H54 (cell line): ENCODE measurements around the gene ATG7.
"Not testable (repeated sequence)": the region's sequence is repeated elsewhere in the genome, so short reads cannot be mapped to it uniquely, and the experiment has no call there.

ENCODE experiments used
- DNase-seq: peaks from one replicate; pipeline ENCODE4 v3.0.0; 2011; ENCODE audit warnings: low spot score, mixed read lengths; ENCODE audit not compliant: insufficient read length
- FAIRE-seq: peaks from 3 replicates; lab custom pipeline; 2011; peaks lifted over from hg19 to GRCh38; lab: Jason Lieb, UNC
- POLR2A ChIP-seq: IDR thresholded peaks from 2 replicates; pipeline ENCODE4 v1.6.1; 2011; ENCODE audit warnings: low read depth, mild to moderate bottlenecking, low read length

The ATG7 gene

DNA sequence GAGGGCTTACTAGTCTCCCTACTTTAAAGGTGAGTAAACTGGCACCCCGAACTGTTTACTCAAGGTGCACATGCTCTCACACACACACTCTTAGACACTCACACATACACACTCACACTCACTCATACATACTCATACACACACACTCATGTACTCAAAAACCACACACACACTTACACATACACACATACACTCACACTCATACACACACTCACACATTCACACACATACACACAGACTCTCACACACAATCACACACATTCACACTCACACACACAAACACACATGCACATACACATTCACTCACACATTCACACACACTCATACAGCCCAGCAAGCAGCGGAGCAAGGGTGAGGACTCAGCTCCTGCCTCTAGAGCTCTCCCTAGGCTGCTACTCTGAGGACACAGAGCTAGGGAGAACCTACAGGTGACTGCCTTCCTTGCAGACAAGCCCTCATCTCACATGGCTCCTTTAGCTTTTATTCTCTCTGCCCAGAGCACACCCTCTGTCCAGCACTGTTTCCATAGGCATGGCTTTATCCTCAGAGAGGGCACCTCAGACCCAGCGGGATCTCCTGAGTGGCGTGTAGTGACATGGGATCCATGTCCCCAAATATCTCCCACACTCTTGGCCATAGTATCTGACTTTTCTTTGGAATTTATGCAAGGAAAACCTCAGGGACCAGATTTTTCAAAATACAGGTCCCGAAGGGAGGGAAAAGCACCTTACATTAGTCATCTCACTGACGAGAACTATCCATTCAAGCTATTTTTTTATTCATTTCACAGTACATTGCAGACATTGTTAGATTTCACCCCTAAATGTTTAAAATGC, 26.2 kb upstream of the ATG7 start:
- FAIRE-seq: no peak
- TF ChIP-seq POLR2A: no peak
- peak; percentile 30 for DNase-seq

DNA sequence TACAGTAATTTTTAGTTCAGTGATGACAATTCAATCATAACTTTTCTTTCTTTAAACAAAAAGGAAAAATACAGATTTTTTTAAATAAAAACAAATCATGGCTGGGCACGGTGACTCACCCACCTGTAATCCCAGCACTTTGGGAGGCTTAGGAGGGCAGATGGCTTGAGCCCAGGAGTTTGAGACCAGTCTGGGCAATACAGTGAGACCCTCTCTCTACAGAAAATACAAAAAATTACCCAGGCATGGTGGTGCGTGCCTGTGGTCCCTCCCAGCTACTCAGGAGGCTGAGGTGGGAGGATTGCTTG, 25.6 kb upstream of the ATG7 start:
- FAIRE-seq (no peak), DNase-seq (no peak)
- TF ChIP-seq POLR2A: no peak

DNA sequence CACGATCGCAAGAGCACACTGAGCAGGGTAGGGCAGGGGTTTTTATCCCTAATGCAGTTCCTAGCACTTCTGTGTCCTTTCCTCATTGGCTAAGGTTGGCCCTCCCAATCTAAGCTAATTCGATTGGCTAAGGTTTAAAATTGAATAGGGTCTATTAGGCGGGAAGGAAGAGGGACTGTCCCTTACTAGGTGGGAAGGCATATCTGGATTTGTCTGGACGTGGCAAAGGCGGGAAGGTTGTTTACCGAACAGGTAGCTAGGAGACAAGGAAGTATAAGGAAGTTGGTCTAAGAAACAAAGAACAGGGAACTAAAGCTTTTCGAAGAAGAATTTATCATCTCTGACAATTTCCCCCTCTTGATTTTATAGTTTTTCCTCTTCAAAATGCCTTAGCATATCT, 24.8 kb upstream of the ATG7 start:
- FAIRE-seq: no peak
- no peak for DNase-seq
- no peak for TF ChIP-seq POLR2A

DNA sequence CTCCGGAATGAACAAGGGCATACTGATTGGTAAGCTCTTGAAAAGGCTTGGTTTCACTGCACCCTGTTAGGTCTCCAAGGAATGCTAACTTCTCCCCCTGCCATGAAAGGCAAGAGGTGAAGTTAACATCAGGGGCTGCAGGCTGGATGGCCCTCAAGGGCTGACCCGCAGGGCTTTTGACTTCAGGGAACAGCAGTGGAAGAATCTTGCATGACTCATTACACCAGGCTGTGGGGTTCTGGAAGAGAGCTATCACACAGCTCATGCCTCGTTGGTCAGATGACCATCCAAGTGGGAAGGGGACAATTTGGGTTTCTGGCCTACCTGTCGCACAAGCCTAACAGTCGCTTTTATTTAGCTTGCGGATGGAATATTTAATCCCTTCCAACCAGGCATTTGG, 23.6 kb upstream of the ATG7 start:
- DNase-seq: no peak
- no peak for FAIRE-seq
- no peak for TF ChIP-seq POLR2A

DNA sequence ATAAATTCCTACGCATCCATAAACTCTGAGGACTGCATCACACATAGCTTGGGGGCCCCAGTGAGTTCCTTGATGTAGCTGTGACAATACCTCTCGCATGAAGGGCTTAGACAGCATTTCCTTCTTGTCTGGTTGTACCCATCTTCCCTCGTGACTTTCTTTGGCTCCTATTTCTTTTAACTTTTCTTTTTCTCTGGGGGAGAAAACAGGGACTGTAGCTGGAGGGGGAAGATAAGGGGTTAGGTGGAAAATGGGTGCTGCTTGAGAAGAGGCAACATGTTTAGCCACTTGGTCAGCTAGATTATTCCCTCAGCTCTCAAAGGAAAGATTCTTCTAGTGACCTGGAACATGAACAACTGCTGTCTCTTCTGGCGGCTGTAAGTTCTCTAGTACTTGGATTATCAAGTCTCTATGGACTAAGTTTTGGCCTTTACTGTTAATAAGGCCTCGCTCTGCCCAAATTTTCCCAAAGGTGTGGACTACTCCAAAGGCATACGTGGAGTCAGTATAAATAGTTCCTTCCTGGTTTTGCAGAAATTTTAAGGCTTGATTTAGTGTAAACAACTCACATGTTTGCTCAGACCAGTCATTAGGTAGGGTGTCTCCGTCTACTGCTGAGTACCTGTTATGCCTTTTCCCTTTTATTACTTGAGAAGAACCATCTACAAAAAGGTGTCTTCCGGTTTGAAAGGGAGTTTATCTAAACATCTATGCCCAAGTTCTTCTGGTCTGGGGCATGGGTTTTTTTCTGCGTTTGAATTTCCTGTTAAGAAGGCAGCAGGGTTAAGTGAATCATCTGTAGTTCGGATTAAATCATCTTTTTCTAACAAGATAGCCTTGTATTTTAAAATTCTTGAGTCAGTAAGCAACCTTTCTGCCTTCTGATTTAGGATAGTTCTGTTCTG, 21.0 kb upstream of the ATG7 start:
- FAIRE-seq (no peak), DNase-seq (no peak)
- TF ChIP-seq POLR2A: no peak

DNA sequence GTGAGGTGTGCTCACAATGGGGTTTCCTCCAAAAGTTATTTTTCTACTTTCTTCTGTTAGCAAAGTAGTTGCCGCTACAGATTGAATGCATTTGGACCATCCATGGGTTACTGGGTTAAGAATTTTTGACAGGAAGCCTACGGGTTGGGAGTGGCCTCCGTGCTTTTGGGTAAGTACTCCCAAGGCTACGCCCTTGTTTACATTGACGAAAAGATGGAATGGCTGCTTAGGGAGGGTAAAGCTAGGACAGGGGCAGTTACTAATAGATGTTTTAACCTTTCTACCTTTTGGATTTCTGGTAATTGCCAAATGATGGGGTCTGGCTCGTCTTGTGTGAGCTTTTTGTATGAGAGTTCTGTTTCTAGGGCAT, 20.4 kb upstream of the ATG7 start:
- no peak for TF ChIP-seq POLR2A
- DNase-seq (no peak), FAIRE-seq (no peak)

DNA sequence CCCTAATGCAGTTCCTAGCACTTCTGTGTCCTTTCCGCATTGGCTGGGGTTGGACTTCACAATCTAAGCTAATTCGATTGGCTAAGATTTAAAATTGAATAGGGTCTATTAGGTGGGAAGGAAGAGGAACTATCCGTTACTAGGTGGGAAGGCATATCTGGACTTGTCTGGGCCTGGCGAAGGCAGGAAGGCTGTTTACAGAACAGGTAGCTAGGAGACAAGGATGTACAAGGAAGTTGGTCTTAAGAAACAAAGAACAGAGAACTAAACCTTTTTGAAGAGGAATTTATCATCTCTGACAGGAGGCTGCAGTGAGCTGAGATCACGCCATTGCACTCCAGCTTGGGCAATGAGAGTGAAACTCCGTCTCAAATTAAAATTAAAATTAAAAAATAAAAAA, 17.3 kb upstream of the ATG7 start:
- TF ChIP-seq POLR2A: no peak
- no peak for DNase-seq
- FAIRE-seq: no peak

DNA sequence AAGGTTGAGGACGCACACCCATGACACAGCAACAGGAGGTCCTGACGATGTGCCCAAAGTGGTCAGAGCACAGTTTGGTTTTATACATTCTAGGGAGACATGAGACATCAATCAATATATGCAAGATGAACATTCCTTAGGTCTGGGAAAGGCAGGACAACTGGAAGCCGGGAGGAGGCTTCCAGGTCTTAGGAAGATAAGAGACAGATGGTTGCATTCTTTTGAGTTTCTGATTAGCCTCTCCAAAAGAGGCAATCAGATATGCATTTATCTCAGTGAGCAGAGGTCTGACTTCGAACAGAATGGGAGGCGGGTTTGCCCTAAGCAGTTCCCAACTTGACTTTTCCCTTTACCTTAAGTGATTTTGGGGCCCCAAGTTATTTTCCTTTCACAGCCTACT, 16.7 kb upstream of the ATG7 start:
- not testable (repeated sequence) for DNase-seq, FAIRE-seq

DNA sequence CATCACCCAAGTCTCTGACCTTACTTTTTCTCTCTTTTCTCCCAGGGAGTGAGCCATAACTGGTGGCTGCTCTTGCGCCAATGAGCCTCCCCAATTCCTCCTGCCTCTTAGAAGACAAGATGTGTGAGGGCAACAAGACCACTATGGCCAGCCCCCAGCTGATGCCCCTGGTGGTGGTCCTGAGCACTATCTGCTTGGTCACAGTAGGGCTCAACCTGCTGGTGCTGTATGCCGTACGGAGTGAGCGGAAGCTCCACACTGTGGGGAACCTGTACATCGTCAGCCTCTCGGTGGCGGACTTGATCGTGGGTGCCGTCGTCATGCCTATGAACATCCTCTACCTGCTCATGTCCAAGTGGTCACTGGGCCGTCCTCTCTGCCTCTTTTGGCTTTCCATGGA, 13.2 kb upstream of the ATG7 start:
- no peak for TF ChIP-seq POLR2A
- no peak for DNase-seq
- no peak for FAIRE-seq

DNA sequence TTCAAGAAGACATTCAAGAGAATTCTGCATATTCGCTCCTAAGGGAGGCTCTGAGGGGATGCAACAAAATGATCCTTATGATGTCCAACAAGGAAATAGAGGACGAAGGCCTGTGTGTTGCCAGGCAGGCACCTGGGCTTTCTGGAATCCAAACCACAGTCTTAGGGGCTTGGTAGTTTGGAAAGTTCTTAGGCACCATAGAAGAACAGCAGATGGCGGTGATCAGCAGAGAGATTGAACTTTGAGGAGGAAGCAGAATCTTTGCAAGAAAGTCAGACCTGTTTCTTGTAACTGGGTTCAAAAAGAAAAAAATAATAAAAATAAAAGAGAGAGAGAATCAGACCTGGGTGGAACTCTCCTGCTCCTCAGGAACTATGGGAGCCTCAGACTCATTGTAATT, 11.7 kb upstream of the ATG7 start:
- DNase-seq: no peak
- FAIRE-seq: no peak
- TF ChIP-seq POLR2A: no peak

DNA sequence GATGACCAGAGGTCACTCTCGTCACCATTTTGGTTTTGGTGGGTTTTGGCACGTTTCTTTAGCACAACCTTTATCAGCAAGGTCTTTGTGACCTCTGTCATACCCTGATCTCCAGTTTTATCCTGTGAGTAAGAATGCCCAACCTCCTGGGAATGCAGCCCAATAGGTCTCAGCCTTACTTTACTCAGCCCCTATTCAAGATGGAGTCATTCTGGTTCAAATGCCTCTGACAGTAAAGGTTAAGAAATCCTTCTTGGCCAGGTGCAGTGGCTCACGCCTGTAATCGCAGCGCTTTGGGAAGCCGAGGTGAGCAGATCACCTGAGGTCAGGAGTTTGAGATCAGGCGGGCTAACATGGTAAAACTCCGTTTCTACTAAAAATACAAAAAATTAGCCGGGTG, 3.2 kb upstream of the ATG7 start:
- DNase-seq: no peak
- FAIRE-seq: no peak
- TF ChIP-seq POLR2A: no peak

DNA sequence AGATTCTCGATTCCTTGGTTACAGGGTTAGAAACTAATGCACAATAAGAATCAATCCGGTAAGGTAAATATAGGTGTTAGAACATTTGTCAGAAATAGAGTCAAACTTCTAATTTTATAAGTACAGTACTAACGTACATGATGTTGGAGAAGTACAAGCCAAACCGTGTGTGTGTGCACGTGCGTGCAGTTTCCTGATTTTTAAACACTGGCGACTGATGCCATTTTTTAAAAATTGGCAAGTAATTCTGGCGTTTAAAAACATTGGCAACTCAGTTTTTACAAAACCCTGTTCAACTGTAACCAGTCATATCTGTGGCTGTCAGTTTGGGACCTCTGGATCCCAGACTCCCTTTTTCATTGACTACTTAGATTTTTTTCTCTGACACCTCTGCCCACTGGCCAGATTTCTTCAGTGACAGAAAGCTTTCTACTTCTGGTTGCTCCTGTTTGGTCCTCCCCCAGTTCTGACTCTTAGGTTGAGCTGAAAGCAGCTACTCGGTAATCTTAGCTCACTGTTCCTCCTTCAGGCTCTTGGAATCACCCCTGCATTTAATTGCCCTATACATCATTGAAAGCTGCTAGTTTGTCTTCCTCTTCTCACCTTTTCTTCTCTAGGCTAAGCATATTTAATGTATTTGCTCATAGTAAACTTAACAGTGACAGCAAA, 843 bp downstream of the ATG7 start:
- FAIRE-seq (no peak), DNase-seq (no peak)
- TF ChIP-seq POLR2A: no peak

DNA sequence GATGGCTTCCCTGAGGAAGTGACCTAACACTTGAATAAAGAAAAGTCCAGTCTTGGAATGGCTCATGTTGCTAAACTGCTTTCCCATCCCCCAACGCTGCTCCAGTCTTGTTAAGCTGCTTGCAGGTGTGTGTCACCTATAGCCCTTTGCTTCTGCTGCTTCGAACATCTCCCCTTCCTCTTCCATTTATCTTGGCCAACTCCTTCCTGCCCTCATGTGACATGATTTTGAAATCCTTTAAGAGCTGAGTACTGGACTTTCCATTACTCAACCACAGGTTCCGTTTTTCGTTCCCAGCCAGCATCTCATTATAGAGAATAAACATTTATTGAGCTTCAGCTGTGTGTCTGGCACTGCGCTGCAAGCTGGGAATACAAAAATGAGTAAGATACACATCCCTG, 1.7 kb downstream of the ATG7 start:
- no peak for DNase-seq
- no peak for TF ChIP-seq POLR2A
- no peak for FAIRE-seq

DNA sequence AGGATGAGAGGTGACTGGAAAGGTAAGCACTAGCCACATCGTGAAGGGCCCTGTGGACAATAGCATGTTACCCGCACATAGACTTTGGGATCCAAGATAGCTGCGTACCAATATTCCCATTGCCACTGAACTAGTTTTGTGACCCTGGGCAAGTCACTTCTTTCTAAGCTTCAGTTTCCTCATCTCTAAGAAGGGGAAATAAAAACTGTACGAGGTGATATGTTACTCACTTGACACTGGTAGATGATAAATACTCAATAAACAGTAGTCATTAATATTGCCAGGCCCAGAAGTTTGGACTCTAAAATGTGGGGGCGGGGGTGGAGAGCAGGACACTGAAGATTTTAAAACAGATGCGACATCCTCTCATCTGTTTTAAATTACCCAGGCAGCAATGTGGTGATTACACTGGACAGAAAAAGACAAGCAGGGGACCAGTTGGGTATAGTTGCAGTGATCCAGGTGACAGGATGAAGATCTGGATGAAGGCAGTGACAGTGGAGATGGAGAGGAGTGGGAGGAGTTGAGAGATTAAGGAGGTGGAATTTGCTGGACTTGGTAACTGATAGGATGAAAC, 2.5 kb downstream of the ATG7 start:
- no peak for TF ChIP-seq POLR2A
- FAIRE-seq (no peak), DNase-seq (no peak)
